Measurements from ENCODE around the gene YBX1.

- TF ChIP-seq EZH2phosphoT487 (IDR thresholded peaks at IDR 0.05; ENCODE audit: low read length) (no peak), EZH2 (optimal IDR thresholded peaks at IDR 0.05; ENCODE audit: low read depth, low read length) (no peak), CTCF (IDR thresholded peaks at IDR 0.05; ENCODE audit: low read length) (no peak)
Observed at GRCh38 chr1:42742617-42743316, 60.5 kb downstream of the YBX1 start.

All from MM.1S (cell line).